Transverse colon (tissue), 4 donors: Measurements from ENCODE around the gene CCDC69.

Source experiments
- EP300 ChIP-seq: sonication (generic); formaldehyde crosslinking; IDR thresholded peaks from one replicate; pipeline ENCODE4 v1.6.1; 2017; ENCODE audit warnings: antibody characterized with exemption, low read depth
- POLR2A ChIP-seq: fragments of 450-650 bp; IDR thresholded peaks from one replicate; pipeline ENCODE4 v1.6.1; 2016; ENCODE audit warnings: antibody characterized with exemption, mild to moderate bottlenecking, moderate library complexity
- POLR2AphosphoS5 ChIP-seq, 3 donors: sonication (generic); formaldehyde crosslinking; IDR thresholded peaks; one replicate each; pipeline ENCODE4 v1.6.1; 2016; ENCODE audit warnings: antibody characterized with exemption in 3 of 3
- TF ChIP-seq, protein P1 (sequence below), 5 experiments: fragments of 200-600 bp in 3 of 5; fragments of 450-650 bp in 2 of 5; sonication (generic) in 3 of 5; IDR thresholded peaks; 1 replicate in 2 of 5; 2 replicates in 3 of 5; pipeline ENCODE4 v1.5.1; 2016 to 2017; ENCODE audit warnings: antibody characterized with exemption in 5 of 5, inconsistent platforms in 3 of 5, mild to moderate bottlenecking in 2 of 5, moderate library complexity in 1 of 5

DNA sequence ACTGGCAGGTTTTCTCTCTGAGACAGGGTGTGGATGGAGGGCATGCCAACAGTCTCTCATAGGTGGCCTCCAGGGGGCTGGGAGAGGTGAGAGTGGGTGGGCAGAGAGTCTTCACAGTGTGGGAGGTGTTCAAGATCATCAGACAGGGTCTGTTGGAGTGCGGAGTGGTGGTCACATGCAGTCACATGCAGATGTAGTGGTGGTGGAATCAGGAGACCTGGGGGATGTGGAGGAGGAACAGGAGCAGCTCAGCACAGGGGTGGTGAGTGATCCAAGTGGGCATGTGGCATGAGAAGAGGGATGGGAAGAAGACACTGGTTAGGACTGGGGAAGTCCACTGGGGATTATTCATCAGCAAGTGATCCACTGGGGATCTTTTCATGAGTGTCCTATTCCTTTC lies 34.9 kb upstream of the CCDC69 start:
- TF ChIP-seq POLR2A (no peak), EP300 (no peak), POLR2AphosphoS5 (IDR thresholded peaks at IDR 0.05) (no peak)
- TF ChIP-seq, protein P1, sequence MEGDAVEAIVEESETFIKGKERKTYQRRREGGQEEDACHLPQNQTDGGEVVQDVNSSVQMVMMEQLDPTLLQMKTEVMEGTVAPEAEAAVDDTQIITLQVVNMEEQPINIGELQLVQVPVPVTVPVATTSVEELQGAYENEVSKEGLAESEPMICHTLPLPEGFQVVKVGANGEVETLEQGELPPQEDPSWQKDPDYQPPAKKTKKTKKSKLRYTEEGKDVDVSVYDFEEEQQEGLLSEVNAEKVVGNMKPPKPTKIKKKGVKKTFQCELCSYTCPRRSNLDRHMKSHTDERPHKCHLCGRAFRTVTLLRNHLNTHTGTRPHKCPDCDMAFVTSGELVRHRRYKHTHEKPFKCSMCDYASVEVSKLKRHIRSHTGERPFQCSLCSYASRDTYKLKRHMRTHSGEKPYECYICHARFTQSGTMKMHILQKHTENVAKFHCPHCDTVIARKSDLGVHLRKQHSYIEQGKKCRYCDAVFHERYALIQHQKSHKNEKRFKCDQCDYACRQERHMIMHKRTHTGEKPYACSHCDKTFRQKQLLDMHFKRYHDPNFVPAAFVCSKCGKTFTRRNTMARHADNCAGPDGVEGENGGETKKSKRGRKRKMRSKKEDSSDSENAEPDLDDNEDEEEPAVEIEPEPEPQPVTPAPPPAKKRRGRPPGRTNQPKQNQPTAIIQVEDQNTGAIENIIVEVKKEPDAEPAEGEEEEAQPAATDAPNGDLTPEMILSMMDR (IDR thresholded peaks at IDR 0.05): no peak
